Measurements from ENCODE around the gene USP15.
"Not testable (repeated sequence)": the region's sequence is repeated elsewhere in the genome, so short reads cannot be mapped to it uniquely, and the experiment has no call there.

USP15 gene

GRCh38 chr12:62363506-62363905, 103.3 kb downstream of the USP15 start:
- Histone ChIP-seq H3K4me3 (ENCODE audit: insufficient read depth, low read length, poor library complexity, severe bottlenecking) (no peak overlapping the region), H4K20me1 (ENCODE audit: low read depth, low read length) (0 out of 2 replicates have a peak, but pooled peaks cover 3% of the 10 kb centered on the region), H3F3A (ENCODE audit: insufficient read depth) (peaks cover 6% of the 10 kb centered on the region; the same call in 1 of the 2 replicates), H3K9me2 (replicated peaks; ENCODE audit: insufficient read depth, low read length) (no peaks in the 10 kb centered on the region), H3K27me3 (ENCODE audit: low read length) (no peaks in the 10 kb centered on the region), H2AFZ (ENCODE audit: low read depth, low read length, severe bottlenecking) (no peak overlapping the region), H3K9ac (ENCODE audit: low read length) (no peak overlapping the region), H3K36me3 (ENCODE audit: low read length) (peaks cover 12% of the 10 kb centered on the region; the same call in 1 of the 2 replicates), H3K27ac (ENCODE audit: low read depth, low read length) (no peak overlapping the region), H3K79me2 (ENCODE audit: insufficient read depth, low read length) (peaks cover 14% of the 10 kb centered on the region), H3K9me3 (ENCODE audit: insufficient read depth, low read length) (no peaks in the 10 kb centered on the region), H3K4me2 (ENCODE audit: low read depth, low read length, poor library complexity, severe bottlenecking) (no peak overlapping the region)
- TF ChIP-seq CTCF (IDR thresholded peaks at IDR 0.05; ENCODE audit: insufficient read depth, low read length, poor library complexity, severe bottlenecking) (no peak), EZH2phosphoT487 (conservative IDR thresholded peaks at IDR 0.05; ENCODE audit: low read length) (no peak)

- H3K9ac ChIP-seq (ENCODE audit: low read length); H3K27me3 ChIP-seq (ENCODE audit: low read length); H4K20me1 ChIP-seq (ENCODE audit: low read depth, low read length); H3F3A ChIP-seq (ENCODE audit: insufficient read depth); H3K9me2 ChIP-seq (replicated peaks; ENCODE audit: insufficient read depth, low read length); H3K4me3 ChIP-seq (ENCODE audit: insufficient read depth, low read length, poor library complexity, severe bottlenecking); H3K4me2 ChIP-seq (ENCODE audit: low read depth, low read length, poor library complexity, severe bottlenecking); H3K9me3 ChIP-seq (ENCODE audit: insufficient read depth, low read length); H3K27ac ChIP-seq (ENCODE audit: low read depth, low read length); H2AFZ ChIP-seq (ENCODE audit: low read depth, low read length, severe bottlenecking): not testable (repeated sequence)
- peaks cover 21% of the 10 kb centered on the region for H3K79me2 ChIP-seq (ENCODE audit: insufficient read depth, low read length)
- H3K36me3 ChIP-seq (ENCODE audit: low read length) = peaks cover 12% of the 10 kb centered on the region; the same call in 1 of the 2 replicates
These were observed 104.5 kb downstream of the USP15 start for GRCh38 chr12:62364697-62365096.

GRCh38 chr12:62365846-62366245, 105.6 kb downstream of the USP15 start:
- H3K79me2 ChIP-seq (ENCODE audit: insufficient read depth, low read length) = peaks cover 21% of the 10 kb centered on the region

GRCh38 chr12:62368430-62369223, 108.4 kb downstream of the USP15 start:
- peaks cover 21% of the 10 kb centered on the region for H3K79me2 ChIP-seq (ENCODE audit: insufficient read depth, low read length)
- H3F3A ChIP-seq (ENCODE audit: insufficient read depth); H3K27ac ChIP-seq (ENCODE audit: low read depth, low read length); H4K20me1 ChIP-seq (ENCODE audit: low read depth, low read length); H3K9me2 ChIP-seq (replicated peaks; ENCODE audit: insufficient read depth, low read length); H3K4me3 ChIP-seq (ENCODE audit: insufficient read depth, low read length, poor library complexity, severe bottlenecking); H3K9me3 ChIP-seq (ENCODE audit: insufficient read depth, low read length); H3K4me2 ChIP-seq (ENCODE audit: low read depth, low read length, poor library complexity, severe bottlenecking); H3K9ac ChIP-seq (ENCODE audit: low read length); H2AFZ ChIP-seq (ENCODE audit: low read depth, low read length, severe bottlenecking); H3K36me3 ChIP-seq (ENCODE audit: low read length); H3K27me3 ChIP-seq (ENCODE audit: low read length): not testable (repeated sequence)

More at GRCh38 chr12:62365846-62366245, 105.6 kb downstream of the USP15 start:
- not testable (repeated sequence) for H3K4me2 ChIP-seq (ENCODE audit: low read depth, low read length, poor library complexity, severe bottlenecking); H3K9me3 ChIP-seq (ENCODE audit: insufficient read depth, low read length); H4K20me1 ChIP-seq (ENCODE audit: low read depth, low read length); H3K27me3 ChIP-seq (ENCODE audit: low read length); H2AFZ ChIP-seq (ENCODE audit: low read depth, low read length, severe bottlenecking); H3K27ac ChIP-seq (ENCODE audit: low read depth, low read length); H3K4me3 ChIP-seq (ENCODE audit: insufficient read depth, low read length, poor library complexity, severe bottlenecking); H3F3A ChIP-seq (ENCODE audit: insufficient read depth); H3K9ac ChIP-seq (ENCODE audit: low read length); H3K9me2 ChIP-seq (replicated peaks; ENCODE audit: insufficient read depth, low read length)
- peaks cover 12% of the 10 kb centered on the region; the same call in 1 of the 2 replicates for H3K36me3 ChIP-seq (ENCODE audit: low read length)

GRCh38 chr12:62370189-62370588, 110.0 kb downstream of the USP15 start:
- H3K9ac ChIP-seq (ENCODE audit: low read length) = no peak overlapping the region
- no peaks in the 10 kb centered on the region for H3K9me3 ChIP-seq (ENCODE audit: insufficient read depth, low read length)
- no peaks in the 10 kb centered on the region for H3K27me3 ChIP-seq (ENCODE audit: low read length)
- peaks cover 3% of the 10 kb centered on the region; the same call in 1 of the 2 replicates for H4K20me1 ChIP-seq (ENCODE audit: low read depth, low read length)
- H3K79me2 ChIP-seq (ENCODE audit: insufficient read depth, low read length) = peaks cover 15% of the 10 kb centered on the region
- no peak for TF ChIP-seq CTCF (IDR thresholded peaks at IDR 0.05; ENCODE audit: insufficient read depth, low read length, poor library complexity, severe bottlenecking)
- TF ChIP-seq EZH2phosphoT487 (conservative IDR thresholded peaks at IDR 0.05; ENCODE audit: low read length) = no peak
- no peak overlapping the region for H2AFZ ChIP-seq (ENCODE audit: low read depth, low read length, severe bottlenecking)
- peaks cover 6% of the 10 kb centered on the region; the same call in 1 of the 2 replicates for H3F3A ChIP-seq (ENCODE audit: insufficient read depth)
- no peak overlapping the region for H3K4me3 ChIP-seq (ENCODE audit: insufficient read depth, low read length, poor library complexity, severe bottlenecking)
- H3K27ac ChIP-seq (ENCODE audit: low read depth, low read length) = no peak overlapping the region
- no peak overlapping the region for H3K4me2 ChIP-seq (ENCODE audit: low read depth, low read length, poor library complexity, severe bottlenecking)
- peaks cover 9% of the 10 kb centered on the region; the same call in 1 of the 2 replicates for H3K36me3 ChIP-seq (ENCODE audit: low read length)
- H3K9me2 ChIP-seq (replicated peaks; ENCODE audit: insufficient read depth, low read length) = no peaks in the 10 kb centered on the region
